ENCODE results near the gene TMEM147. TPM values are rescaled to one million over a fixed set of nuclear protein-coding genes. Genes with fewer than 3 reads are reported as not detected.

Gene TMEM147
- total RNA-seq, 2 donors from 2014 or later = 25.3 to 34.4 TPM

DNA sequence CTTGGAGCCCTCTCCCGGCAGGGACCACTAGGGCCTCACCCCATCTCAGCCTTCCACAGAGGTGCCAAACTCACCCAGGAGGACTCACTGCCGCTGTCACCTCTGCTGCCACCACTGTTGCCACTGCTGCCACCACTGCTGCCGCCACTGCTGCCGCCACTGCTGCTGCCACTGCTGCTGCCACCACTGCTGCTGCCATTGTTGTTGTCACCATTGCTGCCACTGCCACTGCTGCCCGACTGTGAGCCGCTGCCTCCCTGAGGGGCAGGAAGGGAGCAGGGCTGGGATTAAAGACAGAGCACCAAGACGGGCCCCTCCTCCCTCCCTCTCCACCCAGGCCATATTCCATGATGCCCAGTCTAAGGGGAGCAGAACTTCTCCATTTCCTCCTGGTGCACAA is 34.1 kb upstream of the TMEM147 start:
- H3K27ac Mint-ChIP-seq = no peak overlapping the region
- H3K27me3 Mint-ChIP-seq = peaks cover 7 to 9% of the 10 kb centered on the region in 2 donors
- no peak for DNase-seq (ENCODE audit: low spot score)
- peaks cover 5 to 7% of the 10 kb centered on the region in 2 donors for H3K4me1 Mint-ChIP-seq (ENCODE audit: low read depth in 2 of 2)
- H3K9me3 Mint-ChIP-seq = no peaks in the 10 kb centered on the region
- ATAC-seq = no peak
- no peak overlapping the region for H3K4me3 Mint-ChIP-seq
- H3K36me3 Mint-ChIP-seq = no peaks in the 10 kb centered on the region

DNA sequence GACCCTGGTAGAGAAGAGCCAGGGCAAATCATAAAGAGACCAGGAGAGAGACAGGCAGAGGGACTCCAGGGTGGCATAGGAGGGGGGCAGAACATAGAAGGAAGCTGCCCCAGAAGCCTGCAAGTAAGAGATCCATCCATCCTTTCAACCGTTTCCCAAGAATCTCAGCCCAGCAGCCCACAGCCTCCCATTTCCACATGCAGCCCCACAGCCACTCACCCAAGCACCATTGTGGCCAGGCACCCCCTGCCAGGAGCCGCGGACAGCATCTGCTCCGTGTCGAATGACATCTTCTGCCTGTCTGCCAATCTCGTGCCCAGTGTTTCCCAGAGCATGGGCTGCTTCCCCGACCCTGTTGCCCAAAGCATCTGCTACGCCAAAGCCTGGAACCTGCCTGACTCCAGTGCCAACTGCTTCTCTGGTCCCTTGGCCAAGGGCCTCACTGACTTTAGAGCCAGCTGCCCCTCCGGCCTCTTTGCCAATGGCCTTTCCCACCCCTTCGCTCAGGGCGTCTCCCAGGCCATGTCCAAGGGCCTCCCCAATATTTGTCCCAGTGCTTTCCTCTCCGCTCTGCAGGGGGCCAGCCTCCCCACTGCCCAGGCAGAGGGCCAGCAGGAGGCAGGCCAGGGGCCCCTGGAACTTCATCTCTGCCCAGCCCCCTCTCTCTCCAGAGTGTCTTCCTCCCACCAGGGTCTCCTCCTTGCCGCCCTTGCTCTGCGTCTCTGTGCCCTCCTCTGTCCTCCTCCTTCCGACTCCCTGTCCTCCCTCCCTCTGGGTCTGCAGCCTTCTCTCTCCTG is 32.4 kb upstream of the TMEM147 start:
- DNase-seq (ENCODE audit: low spot score) = no peak
- Mint-ChIP-seq H3K27me3 (peaks cover 7 to 14% of the 10 kb centered on the region in 2 donors), H3K4me1 (ENCODE audit: low read depth in 2 of 2) (peaks cover 5 to 7% of the 10 kb centered on the region in 2 donors), H3K4me3 (no peak overlapping the region), H3K27ac (no peak overlapping the region), H3K9me3 (no peaks in the 10 kb centered on the region), H3K36me3 (no peaks in the 10 kb centered on the region)
- no peak for ATAC-seq

DNA sequence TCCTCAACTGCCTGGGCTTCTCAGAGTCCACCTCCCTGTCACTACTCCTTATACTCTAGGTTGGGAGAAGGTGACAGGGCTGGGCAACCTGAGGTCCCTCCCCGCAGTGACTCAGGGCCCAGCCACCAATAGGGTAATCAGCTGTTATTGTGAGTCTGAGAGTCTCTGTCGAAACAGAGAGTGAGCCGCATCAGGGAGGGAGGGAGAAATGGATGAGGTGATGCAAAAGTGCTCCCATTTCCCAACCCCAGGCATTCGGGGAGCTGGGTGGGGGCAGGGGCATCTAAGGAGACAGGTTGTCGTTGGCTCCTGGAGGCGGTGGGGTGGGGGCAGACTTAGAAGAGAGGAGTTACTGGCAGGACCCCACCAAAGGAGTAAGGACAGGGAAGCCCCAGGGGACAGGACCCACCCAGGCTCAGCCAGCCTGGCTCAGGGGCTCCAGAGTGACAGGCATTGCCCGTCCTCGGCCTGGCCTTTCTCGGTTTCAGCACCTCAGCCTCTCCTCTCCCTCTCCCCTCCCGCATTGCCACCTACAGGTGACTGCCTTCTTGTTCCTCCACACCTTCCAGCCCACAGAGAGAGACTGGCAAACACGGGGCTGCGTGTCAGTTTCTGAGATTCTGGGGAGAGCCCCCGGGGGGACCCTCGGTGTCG is 31.7 kb upstream of the TMEM147 start, which contains the start of gene DMKN:
DMKN (minus strand) TSS at position 22 of the 654 bp plus-strand sequence. CDS start 174 bp downstream, outside the sequence.
- Mint-ChIP-seq H3K4me1 (ENCODE audit: low read depth in 2 of 2) (peaks cover 5% of the 10 kb centered on the region in 2 donors), H3K36me3 (no peaks in the 10 kb centered on the region), H3K27ac (no peak within 1 kb of the TSS), H3K27me3 (peaks cover 7 to 14% of the 10 kb centered on the region in 2 donors), H3K9me3 (no peaks in the 10 kb centered on the region), H3K4me3 (no peak within 1 kb of the TSS)
- no peak for DNase-seq (ENCODE audit: low spot score)
- no peak for ATAC-seq

DNA sequence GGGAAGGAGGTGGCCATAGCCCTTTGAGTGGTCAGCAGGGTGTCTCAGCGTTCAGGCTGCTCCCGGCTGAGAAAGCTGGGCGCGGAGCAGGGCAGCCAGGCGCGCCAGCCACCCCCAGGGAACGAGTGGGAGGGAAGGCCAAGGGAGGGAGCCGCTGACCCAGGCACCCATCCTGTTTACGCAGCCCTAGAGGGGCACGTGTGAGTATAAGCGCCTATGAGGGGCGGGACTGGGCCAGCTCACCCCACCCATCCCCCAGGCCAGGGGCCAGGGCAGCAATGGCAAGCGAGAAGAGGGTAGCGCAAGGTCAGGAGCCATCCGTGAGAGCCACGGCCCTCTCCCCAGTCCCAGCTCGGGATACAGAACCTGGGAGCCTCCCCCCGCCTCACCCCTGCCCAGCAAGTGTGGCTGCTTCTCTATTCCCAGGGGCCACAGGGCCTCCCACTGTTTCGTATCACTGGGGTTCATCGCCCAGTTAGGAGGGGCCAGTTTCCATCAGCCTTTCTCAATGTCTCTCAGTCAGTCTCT is 31.1 kb upstream of the TMEM147 start:
- H3K27ac Mint-ChIP-seq = no peak overlapping the region
- H3K4me3 Mint-ChIP-seq = no peak overlapping the region
- peaks cover 8 to 16% of the 10 kb centered on the region in 2 donors for H3K27me3 Mint-ChIP-seq
- no peaks in the 10 kb centered on the region for H3K36me3 Mint-ChIP-seq
- no peaks in the 10 kb centered on the region for H3K9me3 Mint-ChIP-seq
- ATAC-seq (no peak), DNase-seq (ENCODE audit: low spot score) (no peak)
- H3K4me1 Mint-ChIP-seq (ENCODE audit: low read depth in 2 of 2) = peaks cover 3% of the 10 kb centered on the region in 2 donors

DNA sequence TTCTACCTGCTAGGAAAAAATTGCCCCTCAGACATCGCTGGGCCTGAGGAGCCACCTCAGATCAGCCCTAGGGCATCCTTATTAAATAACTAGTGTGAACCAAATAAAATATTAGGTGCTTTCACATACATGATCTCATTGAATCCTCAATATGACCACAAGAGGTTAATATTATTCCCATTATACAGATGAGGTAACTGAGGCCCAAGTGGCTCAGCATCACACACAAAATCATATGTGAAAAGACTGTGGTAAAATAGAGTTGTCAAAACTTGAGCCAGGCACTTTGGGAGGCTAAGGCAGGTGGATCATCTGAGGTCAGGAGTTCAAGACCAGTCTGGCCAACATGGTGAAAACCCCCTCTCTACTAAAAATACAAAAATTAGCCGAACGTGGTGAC is 29.1 kb upstream of the TMEM147 start:
- no peaks in the 10 kb centered on the region for H3K4me1 Mint-ChIP-seq (ENCODE audit: low read depth in 2 of 2)
- no peaks in the 10 kb centered on the region for H3K9me3 Mint-ChIP-seq
- no peak for ATAC-seq
- no peaks in the 10 kb centered on the region for H3K36me3 Mint-ChIP-seq
- DNase-seq (ENCODE audit: low spot score) = no peak
- H3K27me3 Mint-ChIP-seq = peaks cover 11 to 20% of the 10 kb centered on the region in 2 donors
- no peak overlapping the region for H3K4me3 Mint-ChIP-seq
- H3K27ac Mint-ChIP-seq = no peak overlapping the region

DNA sequence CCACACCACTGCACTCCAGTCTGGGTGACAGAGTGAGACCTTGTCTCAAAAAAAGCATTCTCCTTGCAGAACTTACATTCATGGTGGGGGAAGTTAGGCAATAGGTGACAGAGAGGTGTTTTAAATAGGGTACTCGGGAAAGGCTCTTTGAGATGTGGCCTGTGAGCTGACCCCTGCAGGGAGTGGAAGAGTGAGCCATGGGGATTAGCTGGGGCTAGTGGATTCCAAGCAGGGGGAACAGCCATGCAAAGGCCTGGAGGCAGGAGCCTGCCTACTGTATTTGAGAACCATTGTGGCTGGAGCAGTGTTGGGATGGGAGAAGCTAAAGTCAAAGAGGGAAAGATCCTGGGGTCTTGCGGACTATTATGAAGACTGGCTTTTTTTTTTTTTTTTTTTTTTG is 28.1 kb upstream of the TMEM147 start:
- ATAC-seq = no peak
- no peaks in the 10 kb centered on the region for H3K4me1 Mint-ChIP-seq (ENCODE audit: low read depth in 2 of 2)
- no peak for DNase-seq (ENCODE audit: low spot score)
- no peaks in the 10 kb centered on the region for H3K9me3 Mint-ChIP-seq
- no peak overlapping the region for H3K4me3 Mint-ChIP-seq
- H3K36me3 Mint-ChIP-seq = no peaks in the 10 kb centered on the region
- H3K27me3 Mint-ChIP-seq = peaks cover 11 to 20% of the 10 kb centered on the region in 2 donors
- no peak overlapping the region for H3K27ac Mint-ChIP-seq

DNA sequence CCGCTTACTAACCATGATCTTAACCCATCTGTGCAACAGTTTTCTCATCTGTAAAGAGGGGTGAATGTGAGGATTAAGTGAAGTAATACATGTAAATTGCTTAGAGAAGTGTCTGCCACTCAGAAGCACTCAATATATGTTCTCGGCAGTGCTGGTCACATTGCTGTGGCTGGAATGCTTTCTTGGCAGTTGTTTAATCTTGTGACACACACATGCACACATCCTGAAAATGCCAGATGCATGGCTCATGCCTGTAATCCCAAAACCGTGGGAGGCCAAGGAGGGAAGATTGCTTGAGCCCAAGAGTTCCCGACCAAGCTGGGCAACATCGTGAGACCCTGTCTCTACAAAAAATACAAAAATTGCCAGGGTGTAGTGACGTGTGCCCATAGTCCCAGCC is 27.1 kb upstream of the TMEM147 start:
- DNase-seq (ENCODE audit: low spot score) = no peak
- Mint-ChIP-seq H3K4me3 (no peak overlapping the region), H3K27me3 (peaks cover 10 to 16% of the 10 kb centered on the region in 2 donors), H3K36me3 (no peaks in the 10 kb centered on the region), H3K9me3 (no peaks in the 10 kb centered on the region), H3K4me1 (ENCODE audit: low read depth in 2 of 2) (no peaks in the 10 kb centered on the region), H3K27ac (no peak overlapping the region)
- ATAC-seq = no peak

DNA sequence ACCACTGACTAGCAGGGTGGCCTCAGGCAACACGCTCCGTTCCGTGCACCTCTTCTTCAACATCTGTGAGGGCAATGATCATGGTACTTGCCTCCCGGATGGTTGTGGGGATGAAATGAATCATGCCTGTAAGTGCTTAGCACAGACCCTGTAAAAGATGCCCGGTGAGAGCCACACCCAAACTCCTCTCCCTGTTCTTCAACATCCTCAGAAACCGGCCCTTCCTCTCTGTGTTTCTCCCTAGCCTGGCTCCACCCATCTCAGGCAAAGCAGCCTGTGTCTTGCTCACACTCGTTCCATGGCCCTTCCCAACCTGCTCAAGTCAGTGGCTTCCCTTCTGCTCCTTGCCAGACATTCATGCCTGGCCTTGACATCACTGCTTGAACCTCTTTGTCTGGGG is 26.1 kb upstream of the TMEM147 start:
- no peaks in the 10 kb centered on the region for H3K9me3 Mint-ChIP-seq
- no peak for DNase-seq (ENCODE audit: low spot score)
- no peaks in the 10 kb centered on the region for H3K36me3 Mint-ChIP-seq
- no peak overlapping the region for H3K4me3 Mint-ChIP-seq
- no peak for ATAC-seq
- no peaks in the 10 kb centered on the region for H3K4me1 Mint-ChIP-seq (ENCODE audit: low read depth in 2 of 2)
- no peak overlapping the region for H3K27ac Mint-ChIP-seq
- H3K27me3 Mint-ChIP-seq = peaks cover 7 to 11% of the 10 kb centered on the region in 2 donors

DNA sequence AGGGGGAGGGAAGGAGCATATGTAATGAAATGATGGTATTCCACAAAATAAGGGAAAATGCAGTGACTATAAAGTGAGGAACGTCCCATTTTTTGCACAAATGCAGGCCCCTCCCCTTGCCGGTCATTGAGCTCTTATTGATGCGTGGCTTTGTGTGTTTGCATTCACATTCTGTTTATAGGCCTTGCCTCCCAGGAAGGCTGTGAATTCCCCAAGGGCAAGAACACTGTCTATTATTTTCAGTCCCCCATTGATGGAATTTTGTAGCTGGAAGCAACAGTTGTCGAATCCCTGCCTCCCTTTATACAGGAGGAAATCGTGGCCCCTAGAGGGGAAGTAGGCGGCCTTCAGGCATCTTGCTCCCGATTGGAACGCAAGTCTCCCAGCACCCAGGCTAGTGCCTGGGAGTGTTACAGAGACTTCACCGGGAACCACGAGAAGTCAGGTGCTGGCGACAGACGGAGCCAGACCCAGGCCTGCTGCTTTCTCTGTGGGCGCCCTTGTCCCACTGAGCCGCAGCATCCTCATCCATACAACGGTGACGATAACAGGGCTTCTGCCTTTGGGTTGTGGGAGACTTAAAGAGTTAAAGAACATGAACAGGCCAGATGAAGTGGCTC is 24.2 kb upstream of the TMEM147 start:
- no peaks in the 10 kb centered on the region for H3K36me3 Mint-ChIP-seq
- no peaks in the 10 kb centered on the region for H3K4me1 Mint-ChIP-seq (ENCODE audit: low read depth in 2 of 2)
- no peaks in the 10 kb centered on the region for H3K9me3 Mint-ChIP-seq
- no peak overlapping the region for H3K4me3 Mint-ChIP-seq
- H3K27ac Mint-ChIP-seq = no peak overlapping the region
- H3K27me3 Mint-ChIP-seq = peaks cover 4 to 11% of the 10 kb centered on the region in 2 donors
- DNase-seq (ENCODE audit: low spot score) (no peak), ATAC-seq (no peak)

DNA sequence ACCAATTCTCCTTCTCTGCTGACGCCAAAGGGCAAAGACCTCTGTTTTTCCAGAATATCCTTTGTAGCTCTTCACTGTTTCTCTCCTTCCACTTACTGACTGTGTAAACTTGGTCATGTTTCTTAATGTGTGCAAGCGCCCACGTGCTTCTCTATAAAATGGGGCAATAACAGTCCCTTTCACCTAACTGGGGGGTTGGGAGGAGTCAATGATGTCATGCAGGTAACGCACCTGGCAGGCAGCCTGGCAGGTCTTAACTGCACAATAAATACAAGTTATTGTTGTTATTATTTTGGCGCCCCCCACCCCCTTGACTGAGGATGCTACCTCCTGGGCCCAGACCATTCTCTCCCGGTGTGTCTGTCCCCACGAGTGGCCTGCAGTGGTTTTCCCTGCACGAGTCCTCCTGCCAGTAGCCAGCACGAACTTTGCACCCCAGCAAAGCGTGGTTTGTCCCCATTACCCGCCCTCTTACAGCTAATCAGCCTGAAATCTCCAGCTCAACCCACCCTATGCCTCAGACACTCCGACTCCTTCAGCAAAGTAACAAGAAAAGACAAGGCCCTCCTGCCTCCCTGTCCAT is 22.6 kb upstream of the TMEM147 start:
- Mint-ChIP-seq H3K4me3 (no peak overlapping the region), H3K36me3 (no peaks in the 10 kb centered on the region), H3K27me3 (peaks cover 6% of the 10 kb centered on the region in 2 donors), H3K27ac (no peak overlapping the region), H3K4me1 (ENCODE audit: low read depth in 2 of 2) (peaks cover 0 to 2% of the 10 kb centered on the region in 2 donors), H3K9me3 (no peaks in the 10 kb centered on the region)
- ATAC-seq (no peak), DNase-seq (ENCODE audit: low spot score) (no peak)

DNA sequence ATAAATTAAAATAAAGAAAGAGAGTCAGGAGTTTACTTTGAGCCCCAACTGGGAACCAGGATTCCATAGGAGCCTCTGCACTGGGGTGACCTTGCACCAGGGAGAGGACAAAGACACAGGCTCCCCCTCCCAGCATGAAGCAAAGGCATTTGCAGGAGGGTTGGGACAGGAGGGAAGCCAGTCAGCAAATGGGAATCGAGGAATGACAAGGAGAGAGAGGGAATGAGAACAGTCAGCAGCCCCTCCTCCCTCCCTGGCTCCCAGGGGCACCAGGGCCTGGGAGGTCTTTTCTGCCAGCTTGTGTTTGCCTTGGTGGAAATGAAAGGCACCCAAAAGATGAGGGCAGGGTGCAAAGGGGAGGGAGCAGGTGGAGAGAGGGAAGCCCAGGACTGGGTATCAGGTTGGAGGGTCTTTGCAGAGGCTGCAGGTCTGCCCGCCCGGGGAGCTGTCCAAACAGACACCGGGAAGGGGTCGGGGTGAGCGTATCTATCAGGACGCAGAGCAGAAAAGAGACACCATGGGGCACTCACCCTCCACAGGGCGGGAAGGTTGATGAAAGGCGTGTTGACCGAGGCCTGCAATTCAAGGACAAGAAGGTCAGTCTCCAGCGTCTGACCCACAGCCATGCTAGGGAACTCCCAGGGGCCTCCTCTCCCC is 21.1 kb upstream of the TMEM147 start:
- H3K27ac Mint-ChIP-seq = no peak overlapping the region
- H3K9me3 Mint-ChIP-seq = no peaks in the 10 kb centered on the region
- DNase-seq (ENCODE audit: low spot score) = no peak
- peaks cover 13 to 19% of the 10 kb centered on the region in 2 donors for H3K27me3 Mint-ChIP-seq
- no peaks in the 10 kb centered on the region for H3K36me3 Mint-ChIP-seq
- H3K4me3 Mint-ChIP-seq = no peak overlapping the region
- peaks cover 0 to 2% of the 10 kb centered on the region in 2 donors for H3K4me1 Mint-ChIP-seq (ENCODE audit: low read depth in 2 of 2)
- ATAC-seq = no peak

DNA sequence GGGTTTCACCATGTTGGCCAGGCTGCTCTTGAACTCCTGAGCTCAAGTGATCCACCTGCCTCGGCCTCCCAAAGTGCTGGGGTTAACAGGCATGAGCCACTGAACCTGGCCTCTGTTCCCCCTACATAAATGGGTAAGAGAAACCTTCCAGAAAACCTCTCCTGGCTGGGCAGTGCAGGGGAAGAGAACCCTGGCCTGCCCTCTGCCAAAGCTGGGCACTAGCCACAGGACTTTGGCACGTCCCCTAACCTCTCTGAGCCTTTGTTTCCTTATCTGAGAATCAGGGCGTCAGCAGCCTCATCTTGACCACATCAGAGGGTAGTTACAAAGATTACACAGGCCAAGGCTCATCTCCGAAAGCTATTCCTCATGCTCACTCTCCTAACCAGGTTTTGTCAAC is 19.6 kb upstream of the TMEM147 start:
- DNase-seq (ENCODE audit: low spot score) (no peak), ATAC-seq (no peak)
- Mint-ChIP-seq H3K27me3 (peaks cover 11 to 15% of the 10 kb centered on the region in 2 donors), H3K9me3 (no peaks in the 10 kb centered on the region), H3K27ac (no peak overlapping the region), H3K36me3 (no peaks in the 10 kb centered on the region), H3K4me3 (no peak overlapping the region), H3K4me1 (ENCODE audit: low read depth in 2 of 2) (peaks cover 0 to 2% of the 10 kb centered on the region in 2 donors)

Data from natural killer cell treated with Interleukin-12 subunit alpha and Interleukin-12 subunit beta and Interleukin-15 and Interleukin-18, amount 100 ng/mL, for 72 hours (primary cell).